ENCODE results near the gene COMMD7.

COMMD7 gene

GRCh38 chr20:32674362-32674789 is 68.9 kb downstream of the COMMD7 start:
- DNase-seq: peak; percentile 71 to 73

DNA sequence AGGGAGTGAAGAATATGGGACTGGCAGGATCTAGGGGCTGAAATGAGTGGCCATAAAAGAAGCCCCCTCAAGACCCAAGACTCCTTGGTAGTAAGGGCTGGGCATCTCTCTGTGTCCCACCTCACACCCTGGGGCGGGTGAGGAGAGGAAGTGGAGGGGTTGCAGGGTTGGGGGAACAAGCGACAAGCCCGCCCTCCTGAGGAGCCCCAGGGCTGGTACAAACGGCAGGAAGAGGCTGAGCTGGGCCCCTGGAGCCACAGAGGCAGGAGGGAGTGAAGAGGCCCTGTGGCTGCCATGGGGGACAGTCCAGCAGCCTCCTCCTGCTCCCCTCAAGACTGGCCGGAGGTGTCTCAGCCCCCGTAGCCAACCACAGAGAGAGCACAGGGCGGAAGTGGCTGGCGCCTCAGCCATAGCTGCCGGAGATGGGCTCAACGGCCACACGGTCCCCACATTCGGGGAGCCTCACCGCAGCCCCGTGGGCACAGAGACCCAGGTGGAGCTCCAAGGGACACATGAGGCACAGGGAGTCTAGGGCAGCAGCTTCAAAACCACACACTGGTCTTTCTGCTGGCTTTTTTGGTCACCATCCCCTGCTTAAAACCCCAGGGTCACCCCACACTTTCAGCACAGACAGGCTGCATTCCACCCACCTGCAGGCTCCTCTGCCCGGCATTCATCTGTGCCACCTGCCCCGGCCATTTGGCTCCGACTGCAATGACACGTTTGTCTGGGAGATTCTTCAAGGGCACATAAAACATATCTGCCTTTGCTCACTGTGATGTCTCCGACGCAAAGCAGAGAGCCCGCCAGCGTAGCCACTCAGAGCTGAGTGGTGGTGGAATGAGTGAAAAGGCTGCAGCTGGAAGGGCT is 70.0 kb downstream of the COMMD7 start:
- peak; percentile 7 to 16 for DNase-seq

DNA sequence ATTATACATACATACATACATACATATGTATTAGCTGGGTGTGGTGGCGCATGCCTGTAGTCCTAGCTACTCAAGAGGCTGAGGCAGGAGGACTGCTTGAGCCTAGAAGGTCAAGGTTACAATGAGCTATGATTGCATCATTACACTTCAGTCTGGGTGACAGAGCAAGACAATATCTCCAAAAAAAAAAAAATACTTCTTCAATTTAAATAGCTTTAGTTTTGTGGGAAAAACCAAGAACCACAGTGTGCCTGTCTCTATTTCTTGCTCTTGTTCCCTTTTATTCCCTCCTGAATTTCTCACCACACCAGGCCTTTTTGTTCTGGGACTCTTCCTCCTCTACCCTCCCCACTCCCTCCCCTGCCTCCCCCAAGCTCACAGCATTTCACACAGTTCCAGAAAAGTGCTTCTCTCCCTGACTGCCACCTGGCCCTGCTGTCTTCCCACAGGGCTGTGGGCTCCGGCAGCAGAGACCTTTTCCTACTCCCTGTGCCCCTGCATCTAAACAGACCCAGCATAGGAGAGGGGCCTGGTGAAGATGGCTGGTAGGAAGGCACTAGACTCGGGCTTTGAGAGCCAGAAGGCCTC is 70.8 kb downstream of the COMMD7 start:
- no peak for DNase-seq

DNA sequence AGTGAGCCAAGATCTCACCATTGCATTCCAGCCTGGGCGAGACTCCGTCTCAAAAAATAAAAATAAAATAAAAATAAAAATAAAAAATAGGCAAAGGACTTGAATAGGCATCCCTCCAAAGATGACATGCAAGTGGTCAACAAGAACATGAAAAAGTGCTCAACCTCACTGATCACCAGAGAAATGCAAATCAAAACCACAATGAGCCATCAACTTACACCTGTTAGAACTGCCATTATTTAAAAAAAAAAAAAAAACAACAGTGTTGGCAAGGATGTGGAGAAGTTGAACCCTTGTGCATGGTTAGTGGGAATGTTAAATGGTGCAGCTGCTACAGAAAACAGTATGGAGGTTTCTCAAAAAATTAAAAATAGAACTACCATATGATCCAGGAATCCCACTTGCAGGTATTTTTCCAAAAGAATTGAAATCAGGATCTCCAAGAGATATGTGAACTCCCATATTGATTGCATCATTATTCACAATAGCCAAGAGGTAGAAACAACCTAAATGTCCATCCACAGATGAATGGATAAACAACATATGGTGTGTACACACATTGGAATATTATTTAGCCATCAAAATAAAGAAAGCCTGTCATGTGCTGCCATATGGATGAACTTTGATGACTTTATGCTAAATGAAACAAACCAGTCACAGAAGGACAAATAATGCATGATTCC is 72.4 kb downstream of the COMMD7 start:
- no peak for DNase-seq

- DNase-seq: no peak
These were observed 76.2 kb downstream of the COMMD7 start for GRCh38 chr20:32667027-32667426.

- DNase-seq: no peak
These were observed 78.5 kb downstream of the COMMD7 start for GRCh38 chr20:32664678-32665159.

DNA sequence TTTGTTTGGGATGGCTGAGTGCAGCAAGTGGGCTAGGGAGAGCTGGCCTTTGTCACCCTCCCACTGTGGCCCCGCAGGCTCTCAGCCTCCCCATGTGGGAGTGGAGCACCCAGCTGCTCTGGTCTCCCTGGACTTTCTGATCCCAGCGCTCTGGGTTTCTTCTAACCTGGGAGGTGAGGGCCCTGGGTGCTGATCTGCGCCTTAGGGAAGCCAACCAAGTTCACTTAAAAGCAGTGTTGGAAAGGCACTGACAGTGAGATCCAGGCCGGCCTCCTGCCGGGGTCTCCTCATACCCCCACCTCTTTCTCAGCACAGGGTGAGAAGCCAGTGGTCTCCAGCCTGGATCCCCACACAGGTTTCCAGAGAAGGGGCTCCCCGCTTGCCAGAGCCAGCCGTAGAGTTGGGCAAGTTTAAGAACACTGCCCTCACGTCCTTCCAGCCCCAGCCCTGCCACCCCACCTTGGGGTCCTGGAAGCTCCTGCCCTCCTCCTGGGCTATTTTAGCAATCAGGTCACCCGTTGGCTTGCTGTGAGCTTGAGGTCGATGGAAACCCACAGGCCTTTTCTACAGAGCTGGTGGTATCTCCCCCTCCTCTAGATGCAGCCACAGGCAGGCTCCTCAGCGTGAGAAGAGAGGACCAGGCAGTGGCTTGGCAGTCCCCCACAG is 79.1 kb downstream of the COMMD7 start:
- DNase-seq: no peak

- DNase-seq: no peak
These were observed 79.8 kb downstream of the COMMD7 start for GRCh38 chr20:32663335-32664011.

DNA sequence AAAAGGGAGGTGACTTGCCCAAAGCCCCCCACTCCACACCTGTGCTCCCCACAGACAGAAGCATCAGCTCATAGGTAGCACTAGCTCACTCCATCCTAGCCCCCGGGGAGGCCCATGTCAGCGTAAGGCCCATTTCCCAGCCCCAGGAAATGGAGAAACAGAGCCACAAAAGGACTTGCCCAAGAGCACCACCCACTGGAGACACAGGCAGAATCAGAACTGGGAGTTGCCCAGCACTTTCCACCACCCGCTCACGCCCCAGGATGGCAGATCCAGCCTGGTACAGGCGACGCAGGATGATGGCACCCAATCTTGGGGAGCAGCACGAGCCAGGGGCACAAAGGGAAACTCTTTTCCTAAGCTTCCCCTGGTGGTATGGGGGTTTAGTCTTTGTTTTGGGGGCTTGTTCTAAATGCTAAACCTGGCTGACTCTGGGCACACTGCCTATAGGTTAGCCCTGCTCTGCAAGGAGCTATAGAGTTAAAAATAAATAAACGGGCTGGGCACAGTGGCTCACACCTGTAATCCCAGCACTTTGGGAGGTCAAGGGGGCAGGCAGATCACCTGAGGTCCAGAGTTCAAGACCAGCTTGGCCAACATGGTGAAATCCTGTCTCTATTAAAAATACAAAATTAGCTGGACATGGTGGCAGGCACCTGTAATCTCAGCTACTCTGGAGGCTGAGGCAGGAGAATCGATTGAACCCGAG is 81.3 kb downstream of the COMMD7 start:
- no peak for DNase-seq

DNA sequence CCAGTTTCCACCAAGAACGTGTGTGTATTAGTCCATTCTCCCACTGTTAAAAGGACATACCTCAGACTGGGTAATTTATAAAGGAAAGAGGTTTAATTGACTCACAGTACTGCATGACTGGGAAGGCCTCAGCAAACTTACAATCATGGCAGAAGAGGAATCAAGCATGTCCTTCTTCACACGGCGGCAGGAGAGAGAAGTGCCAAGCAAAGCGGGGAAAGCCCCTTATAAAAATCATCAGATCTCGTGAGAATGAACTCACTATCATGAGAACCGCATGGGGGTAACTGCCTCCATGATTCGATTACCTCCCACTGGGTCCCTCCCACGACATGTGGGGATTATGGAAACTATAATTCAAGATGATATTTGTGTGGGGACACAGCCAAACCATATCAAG is 82.6 kb downstream of the COMMD7 start:
- no peak for DNase-seq

DNA sequence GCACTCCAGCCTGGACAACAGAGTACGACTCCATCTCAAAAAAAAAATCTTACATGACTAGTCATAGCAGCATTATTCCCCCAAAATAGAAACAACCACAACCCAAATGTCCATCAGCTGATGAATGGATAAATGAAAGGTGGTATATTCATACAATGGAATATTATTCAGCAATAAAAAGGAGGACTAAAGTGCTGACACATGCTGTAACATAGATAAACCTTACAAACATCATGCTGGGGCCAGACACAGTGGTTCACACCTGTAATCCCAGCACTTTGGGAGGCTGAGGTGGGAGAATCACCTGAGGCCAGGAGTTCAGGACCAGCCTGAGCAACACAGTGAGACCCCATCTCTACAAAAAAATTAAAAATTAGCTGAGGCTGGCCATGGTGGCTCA is 86.4 kb downstream of the COMMD7 start:
- DNase-seq: no peak

GRCh38 chr20:32655903-32656512 is 87.3 kb downstream of the COMMD7 start:
- no peak for DNase-seq

DNA sequence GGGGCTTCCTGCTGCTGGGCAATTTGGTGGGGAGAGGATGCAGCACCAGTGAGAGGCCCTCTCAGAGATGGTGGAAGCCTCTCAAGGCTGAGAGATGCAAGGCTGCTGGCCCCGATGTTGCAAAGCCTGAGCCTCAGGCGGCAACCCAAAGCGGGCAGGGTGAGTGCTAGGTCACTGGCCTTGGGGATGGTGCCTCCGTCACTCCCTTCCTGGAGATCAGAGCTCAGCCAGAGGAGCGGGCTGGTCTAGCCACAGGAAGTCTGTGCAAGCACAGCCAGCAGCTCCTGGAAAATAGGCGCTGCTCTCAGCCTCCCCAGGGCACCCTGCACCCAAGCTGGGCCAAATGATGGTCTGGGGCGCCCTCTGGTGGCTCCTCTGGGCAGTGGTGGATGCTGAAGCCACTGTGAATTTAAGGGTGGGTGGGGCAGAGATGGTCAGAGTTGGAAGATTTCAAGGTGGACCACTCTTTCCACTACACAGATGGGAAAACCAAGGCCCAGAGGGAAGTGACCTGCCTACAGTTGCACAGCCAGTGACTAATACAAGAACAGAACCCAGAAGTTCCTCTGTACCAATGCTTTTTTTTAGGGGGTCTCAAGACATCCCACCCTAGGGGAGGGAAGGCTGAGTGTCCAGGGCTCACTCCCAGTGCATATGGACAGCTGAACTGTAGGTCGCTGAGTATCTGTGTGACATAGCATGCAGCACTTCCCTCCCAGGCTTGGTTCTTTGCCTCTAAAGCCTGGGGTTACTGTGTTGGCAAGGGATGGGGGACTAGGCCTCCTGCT is 90.3 kb downstream of the COMMD7 start:
- peak; percentile 83 to 87 for DNase-seq
